K562 (cell line): ENCODE results near the gene NXF3.
"Not testable (repeated sequence)": the region's sequence is repeated elsewhere in the genome, so short reads cannot be mapped to it uniquely, and the experiment has no call there.

Experiments
- CTCF ChIP-seq, 3 experiments: IDR thresholded peaks in 2 of 3; conservative IDR thresholded peaks in 1 of 3; 2 replicates each; pipeline ENCODE4 v1.5.1; 2011 to 2012; ENCODE audit warnings: low read length in 3 of 3, mild to moderate bottlenecking in 3 of 3, control low read depth in 2 of 3, improper control_type of control experiment in 1 of 3, inconsistent platforms in 1 of 3, low read depth in 1 of 3, mixed read lengths in 1 of 3, moderate library complexity in 1 of 3; ENCODE audit not compliant: insufficient read depth in 2 of 3
- GATAD2B ChIP-seq: fragments of 450-650 bp; IDR thresholded peaks from 2 replicates; pipeline ENCODE4 v1.6.1; 2017; ENCODE audit warnings: mild to moderate bottlenecking, borderline replicate concordance
- JUN ChIP-seq, 2 experiments: sonication (generic) in 1 of 2; formaldehyde crosslinking in 1 of 2; IDR thresholded peaks; 2 replicates each; pipeline versions ENCODE4 v1.6.1 to v1.8.0; 2012 to 2022; ENCODE audit warnings: borderline replicate concordance in 2 of 2, mild to moderate bottlenecking in 2 of 2, improper control_type of control experiment in 1 of 2, low read depth in 1 of 2, low read length in 1 of 2, missing genetic modification reagents in 1 of 2
- NUFIP1 ChIP-seq: fragments of 450-650 bp; IDR thresholded peaks from 2 replicates; pipeline ENCODE4 v1.6.1; 2018; ENCODE audit not compliant: partially characterized antibody
- ZBTB7A ChIP-seq: IDR thresholded peaks from 2 replicates; pipeline ENCODE4 v1.6.1; 2011; ENCODE audit warnings: low read depth, mild to moderate bottlenecking, low read length, moderate library complexity, borderline replicate concordance; ENCODE audit not compliant: control insufficient read depth
- ZNF143 ChIP-seq: sonication (generic); formaldehyde crosslinking; IDR thresholded peaks from 2 replicates; pipeline ENCODE4 v1.9.0; 2022; ENCODE audit warnings: mild to moderate bottlenecking, missing genetic modification reagents

GRCh38 chrX:103033371-103033770 is 59.6 kb downstream of the NXF3 start:
- not testable (repeated sequence) for TF ChIP-seq JUN (IDR thresholded peaks at IDR 0.05; ENCODE audit: borderline replicate concordance, low read depth, low read length); JUN (CRISPR knock-in tag; IDR thresholded peaks at IDR 0.05; ENCODE audit: borderline replicate concordance); NUFIP1; GATAD2B; ZNF143 (CRISPR knock-in tag); CTCF (IDR thresholded peaks at IDR 0.05 in 2 of 3, conservative IDR thresholded peaks at IDR 0.05 in 1 of 3; ENCODE audit: insufficient read depth in 2 of 3, low read depth in 1 of 3, low read length in 3 of 3); ZBTB7A
